Stimulated activated memory B cell treated with anti-CD40 and anti-IgM and Interleukin-4, amounts not matched to agents 10 μg/mL and 1 μg/mL and 100 μg/mL, for 72 hours (primary cell): ENCODE data around the gene HRAS.

Source experiments
- ATAC-seq: fragments of 150-1000 bp; cut with Tn5 transposase; 2 replicates; pipeline ENCODE4 v1.10.0; 2021
- H3K27ac Mint-ChIP-seq: one replicate; pipeline ENCODE4 v1.8.0; 2022; ENCODE audit warnings: mild to moderate bottlenecking, mixed read lengths
- H3K27me3 Mint-ChIP-seq: one replicate; pipeline ENCODE4 v1.8.0; 2022; ENCODE audit warnings: mixed read lengths
- H3K36me3 Mint-ChIP-seq: one replicate; pipeline ENCODE4 v1.8.0; 2022; ENCODE audit warnings: mixed read lengths
- H3K4me1 Mint-ChIP-seq: one replicate; pipeline ENCODE4 v1.8.0; 2022; ENCODE audit warnings: mixed read lengths
- H3K4me3 Mint-ChIP-seq: one replicate; pipeline ENCODE4 v1.8.0; 2022; ENCODE audit warnings: mild to moderate bottlenecking, moderate library complexity, mixed read lengths
- H3K9me3 Mint-ChIP-seq: one replicate; pipeline ENCODE4 v1.8.0; 2022; ENCODE audit warnings: mixed read lengths

HRAS gene

DNA sequence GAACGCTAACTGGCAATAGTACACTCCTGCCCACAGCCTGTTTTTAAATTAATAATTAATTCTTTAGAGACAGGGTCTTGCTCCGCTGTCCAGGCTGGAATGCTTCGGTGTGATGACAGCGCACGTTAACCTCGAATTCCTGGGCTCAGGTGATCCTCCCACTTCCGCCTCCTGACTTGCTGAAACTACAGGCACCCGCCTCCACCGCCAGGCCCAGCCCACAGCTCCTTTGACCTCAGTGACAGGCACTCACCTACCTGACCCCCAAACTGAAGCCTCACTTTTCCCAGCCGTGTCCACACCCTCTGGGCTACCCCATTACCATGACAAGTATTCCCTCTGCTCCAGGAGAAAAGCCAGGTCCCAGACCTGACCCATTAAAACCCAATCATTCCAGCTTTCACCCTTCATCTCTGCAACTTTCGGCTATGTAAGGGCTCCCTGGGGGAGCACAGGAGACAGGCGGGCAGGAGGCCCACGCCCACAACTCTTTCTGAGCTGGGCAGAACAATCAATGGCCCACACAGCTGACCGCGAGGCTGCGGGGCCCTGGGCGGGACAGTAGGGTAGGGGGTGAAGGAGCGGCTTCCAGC lies 24.4 kb upstream of the HRAS start:
- Mint-ChIP-seq H3K27me3 (no peaks in the 10 kb centered on the region), H3K9me3 (no peaks in the 10 kb centered on the region), H3K27ac (peak overlapping the region; percentile 83), H3K4me3 (peak overlapping the region; percentile 82), H3K36me3 (peaks cover 5% of the 10 kb centered on the region), H3K4me1 (peaks cover 27% of the 10 kb centered on the region)
- no peak for ATAC-seq

- ATAC-seq = no peak
- Mint-ChIP-seq H3K9me3 (no peaks in the 10 kb centered on the region), H3K36me3 (peaks cover 5% of the 10 kb centered on the region), H3K4me1 (peaks cover 27% of the 10 kb centered on the region), H3K27ac (peak overlapping the region; percentile 83), H3K4me3 (no peak overlapping the region), H3K27me3 (no peaks in the 10 kb centered on the region)
Measured at GRCh38 chr11:559020-559620, 23.7 kb upstream of the HRAS start.

- Mint-ChIP-seq H3K9me3 (no peaks in the 10 kb centered on the region), H3K4me1 (peaks cover 27% of the 10 kb centered on the region), H3K27ac (no peak overlapping the region), H3K36me3 (peaks cover 1% of the 10 kb centered on the region), H3K27me3 (no peaks in the 10 kb centered on the region), H3K4me3 (no peak overlapping the region)
- ATAC-seq = no peak
Measured at GRCh38 chr11:558503-558902, 23.1 kb upstream of the HRAS start.

DNA sequence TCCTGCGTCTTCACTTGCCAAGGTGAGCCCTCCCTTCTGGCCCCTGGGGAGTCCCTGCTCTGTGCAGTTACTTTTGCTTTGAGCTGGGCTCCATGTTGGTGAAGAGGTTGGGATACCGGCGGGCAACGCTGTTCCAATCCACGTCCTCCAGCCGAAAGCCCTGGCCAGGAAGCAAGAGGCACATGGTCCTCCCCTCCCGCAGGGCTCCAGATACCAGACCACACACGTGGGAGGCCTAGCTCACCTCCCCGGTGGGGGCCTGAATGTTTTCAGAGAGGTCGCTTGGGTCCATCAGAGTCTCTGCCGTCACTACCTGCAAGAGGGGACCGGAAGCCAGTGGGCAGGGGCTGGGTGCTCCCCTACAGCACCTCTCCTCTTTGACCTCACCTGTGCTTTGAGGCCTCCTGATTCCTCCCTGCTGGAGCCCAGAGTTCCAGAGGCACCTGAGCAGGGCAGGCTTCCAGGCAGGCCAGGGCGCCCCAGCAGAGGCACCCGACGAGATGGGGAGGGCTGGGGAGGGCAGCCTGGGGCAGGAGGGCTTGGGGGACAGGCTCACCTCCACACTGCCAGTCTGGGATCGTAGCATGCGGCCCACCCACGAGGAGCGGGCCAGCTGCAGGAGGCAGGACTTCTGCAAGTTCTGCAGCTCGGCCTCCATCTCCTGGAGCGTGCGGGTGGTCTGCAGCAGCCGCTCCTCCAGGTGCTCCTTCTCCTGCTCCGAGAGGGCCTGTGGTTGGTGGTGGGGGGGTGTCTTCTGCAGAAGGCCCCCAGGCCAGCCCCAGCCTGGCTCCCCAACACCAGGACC lies 22.2 kb upstream of the HRAS start:
- Mint-ChIP-seq H3K4me3 (no peak overlapping the region), H3K27me3 (no peaks in the 10 kb centered on the region), H3K27ac (no peak overlapping the region), H3K9me3 (no peaks in the 10 kb centered on the region), H3K36me3 (no peaks in the 10 kb centered on the region), H3K4me1 (peaks cover 27% of the 10 kb centered on the region)
- no peak for ATAC-seq

GRCh38 chr11:556662-557256 lies 21.4 kb upstream of the HRAS start:
- Mint-ChIP-seq H3K9me3 (no peaks in the 10 kb centered on the region), H3K4me1 (peaks cover 26% of the 10 kb centered on the region), H3K27me3 (no peaks in the 10 kb centered on the region), H3K36me3 (no peaks in the 10 kb centered on the region), H3K4me3 (no peak overlapping the region), H3K27ac (no peak overlapping the region)
- ATAC-seq = no peak

- Mint-ChIP-seq H3K27ac (no peak overlapping the region), H3K27me3 (no peaks in the 10 kb centered on the region), H3K36me3 (no peaks in the 10 kb centered on the region), H3K4me3 (no peak overlapping the region), H3K9me3 (no peaks in the 10 kb centered on the region), H3K4me1 (peaks cover 19% of the 10 kb centered on the region)
- no peak for ATAC-seq
Measured at GRCh38 chr11:555780-556661, 20.6 kb upstream of the HRAS start.

DNA sequence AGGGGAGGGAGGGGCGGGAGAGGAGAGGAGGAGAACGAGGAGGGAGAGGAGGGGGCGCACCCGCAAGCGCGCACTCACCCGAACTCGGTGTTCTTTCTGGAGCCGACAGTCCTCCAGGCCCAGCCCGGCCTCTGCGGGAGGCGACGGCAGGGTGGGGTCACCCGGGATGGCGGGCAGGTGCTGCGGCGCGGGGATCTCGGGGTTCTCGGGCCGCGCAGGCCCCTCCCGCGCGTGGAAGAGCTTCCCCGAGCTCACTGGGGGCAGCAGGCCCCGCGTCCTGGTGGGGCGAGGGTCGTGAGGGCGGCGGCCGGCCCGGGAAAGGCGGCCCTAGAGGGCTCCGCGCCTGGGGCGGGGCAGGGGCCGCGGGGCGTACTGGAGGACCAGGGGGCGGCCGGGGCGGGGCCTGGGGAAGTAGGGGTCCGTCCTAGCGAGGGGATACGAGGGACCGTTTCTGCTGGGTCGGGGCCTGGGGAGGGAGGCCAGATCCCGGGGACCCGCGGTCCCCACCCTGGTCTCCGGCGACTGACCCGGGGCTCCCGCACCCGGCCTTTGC lies 19.9 kb upstream of the HRAS start:
- H3K27ac Mint-ChIP-seq = no peak overlapping the region
- ATAC-seq = no peak
- H3K27me3 Mint-ChIP-seq = no peaks in the 10 kb centered on the region
- no peaks in the 10 kb centered on the region for H3K36me3 Mint-ChIP-seq
- peak overlapping the region; percentile 60 for H3K4me3 Mint-ChIP-seq
- H3K4me1 Mint-ChIP-seq = peaks cover 19% of the 10 kb centered on the region
- no peaks in the 10 kb centered on the region for H3K9me3 Mint-ChIP-seq

GRCh38 chr11:554428-555226 lies 19.3 kb upstream of the HRAS start:
- Mint-ChIP-seq H3K9me3 (no peaks in the 10 kb centered on the region), H3K4me3 (peak overlapping the region; percentile 60), H3K36me3 (no peaks in the 10 kb centered on the region), H3K4me1 (peaks cover 12% of the 10 kb centered on the region), H3K27ac (no peak overlapping the region), H3K27me3 (no peaks in the 10 kb centered on the region)
- ATAC-seq = peak; percentile 81

DNA sequence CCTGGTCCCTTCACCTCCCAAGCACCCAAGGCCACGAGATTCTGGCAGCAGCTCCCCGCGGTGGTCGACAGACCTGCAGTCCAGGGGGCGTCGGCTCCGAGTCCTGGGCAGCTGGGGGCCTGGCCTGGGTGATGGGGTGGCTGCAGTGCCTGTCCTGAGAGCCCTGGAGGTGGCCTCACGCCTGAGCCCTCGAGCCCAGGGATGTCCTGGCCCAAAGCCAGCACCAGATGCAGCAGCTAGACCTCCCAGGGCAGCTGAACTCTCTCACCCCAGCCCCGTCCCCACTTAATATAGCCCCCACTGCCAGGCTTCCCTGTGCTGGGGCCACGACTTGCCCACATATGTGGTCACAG lies 18.6 kb upstream of the HRAS start:
- peak overlapping the region; percentile 35 for H3K4me3 Mint-ChIP-seq
- H3K27me3 Mint-ChIP-seq = no peaks in the 10 kb centered on the region
- no peak overlapping the region for H3K27ac Mint-ChIP-seq
- H3K9me3 Mint-ChIP-seq = no peaks in the 10 kb centered on the region
- no peaks in the 10 kb centered on the region for H3K36me3 Mint-ChIP-seq
- H3K4me1 Mint-ChIP-seq = peaks cover 12% of the 10 kb centered on the region
- no peak for ATAC-seq

- no peaks in the 10 kb centered on the region for H3K36me3 Mint-ChIP-seq
- H3K9me3 Mint-ChIP-seq = no peaks in the 10 kb centered on the region
- no peak overlapping the region for H3K27ac Mint-ChIP-seq
- H3K4me1 Mint-ChIP-seq = peaks cover 16% of the 10 kb centered on the region
- no peak overlapping the region for H3K4me3 Mint-ChIP-seq
- ATAC-seq = no peak
- no peaks in the 10 kb centered on the region for H3K27me3 Mint-ChIP-seq
Measured at GRCh38 chr11:553083-553987, 18.0 kb upstream of the HRAS start.

GRCh38 chr11:551596-551995 lies 16.2 kb upstream of the HRAS start:
- H3K4me1 Mint-ChIP-seq = peaks cover 15% of the 10 kb centered on the region
- no peak overlapping the region for H3K27ac Mint-ChIP-seq
- H3K27me3 Mint-ChIP-seq = no peaks in the 10 kb centered on the region
- H3K36me3 Mint-ChIP-seq = no peaks in the 10 kb centered on the region
- no peaks in the 10 kb centered on the region for H3K9me3 Mint-ChIP-seq
- H3K4me3 Mint-ChIP-seq = no peak overlapping the region
- no peak for ATAC-seq

DNA sequence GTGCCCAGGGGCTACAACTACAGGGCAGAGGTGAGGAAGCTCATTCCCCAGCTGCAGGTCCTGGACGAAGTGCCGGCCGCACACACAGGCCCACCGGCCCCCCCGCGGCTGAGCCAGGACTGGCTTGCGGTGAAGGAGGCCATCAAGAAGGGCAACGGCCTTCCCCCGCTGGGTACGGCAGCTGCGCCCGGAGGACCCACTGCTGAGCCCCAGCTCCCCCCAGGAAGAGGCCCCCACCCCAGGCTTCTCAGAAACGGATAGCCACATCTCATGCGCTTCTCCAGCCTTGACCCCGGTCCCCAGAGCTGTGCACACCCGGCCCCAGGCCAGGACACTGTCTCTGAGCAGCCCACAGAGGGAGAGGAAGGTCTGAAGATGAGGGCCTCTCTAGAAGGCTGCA lies 15.8 kb upstream of the HRAS start:
- H3K27me3 Mint-ChIP-seq = no peaks in the 10 kb centered on the region
- H3K36me3 Mint-ChIP-seq = no peaks in the 10 kb centered on the region
- peaks cover 11% of the 10 kb centered on the region for H3K4me1 Mint-ChIP-seq
- no peak overlapping the region for H3K27ac Mint-ChIP-seq
- ATAC-seq = no peak
- no peaks in the 10 kb centered on the region for H3K9me3 Mint-ChIP-seq
- no peak overlapping the region for H3K4me3 Mint-ChIP-seq

GRCh38 chr11:550746-551085 lies 15.3 kb upstream of the HRAS start:
- peaks cover 10% of the 10 kb centered on the region for H3K4me1 Mint-ChIP-seq
- H3K9me3 Mint-ChIP-seq = no peaks in the 10 kb centered on the region
- no peaks in the 10 kb centered on the region for H3K27me3 Mint-ChIP-seq
- ATAC-seq = no peak
- no peaks in the 10 kb centered on the region for H3K36me3 Mint-ChIP-seq
- H3K4me3 Mint-ChIP-seq = no peak overlapping the region
- H3K27ac Mint-ChIP-seq = no peak overlapping the region
